ENCODE results near the gene DMRTC2. TPM values are rescaled to one million over a fixed set of nuclear protein-coding genes. Genes with fewer than 3 reads are reported as not detected.

Gene DMRTC2
- total and polyA plus RNA-seq, 9 of the 15 experiments (the other 6 are each of a cell fraction or from before 2014, with no cell fraction given), result 0.03 TPM; not detected in 8

- TF ChIP-seq NBN (IDR thresholded peaks at IDR 0.05; ENCODE audit: low read depth), result peak; percentile 88; the same call in 1 of the 2 replicates
- TF ChIP-seq FOXM1 (IDR thresholded peaks at IDR 0.05; ENCODE audit: low read depth), result no peak
- TF ChIP-seq FOXM1 (CRISPR knock-in tag; IDR thresholded peaks at IDR 0.05; ENCODE audit: low read depth), result no peak
- TF ChIP-seq POLR2AphosphoS2 (IDR thresholded peaks at IDR 0.05; ENCODE audit: low read length), result no peak
- no peak for TF ChIP-seq TFAM (CRISPR knock-in tag; conservative IDR thresholded peaks at IDR 0.05)
- TF ChIP-seq BCLAF1 (IDR thresholded peaks at IDR 0.05; ENCODE audit: borderline replicate concordance in 1 of 2, control insufficient read depth in 1 of 2, low read depth in 2 of 2, low read length in 1 of 2), result peak in 1 of 2 experiments; percentile 94; a peak in 2 of 4 replicates
- TF ChIP-seq HDAC2 (IDR thresholded peaks at IDR 0.05), result peak; percentile 99
- TF ChIP-seq CCNT2 (IDR thresholded peaks at IDR 0.05; ENCODE audit: borderline replicate concordance, extremely low read depth, insufficient read length, low read depth, low read length), result peak; percentile 96
- 0 out of 4 replicates have a peak, but pooled peaks of 1 of the 2 experiments have one; percentile 55 for TF ChIP-seq FOXK2 (conservative IDR thresholded peaks at IDR 0.05 in 1 of 2, IDR thresholded peaks at IDR 0.05 in 1 of 2; ENCODE audit: low read depth in 2 of 2)
- no peak for TF ChIP-seq BRCA1 (IDR thresholded peaks at IDR 0.05)
- no peak for TF ChIP-seq BRCA1 (CRISPR knock-in tag; IDR thresholded peaks at IDR 0.05)
- TF ChIP-seq RFX7 (CRISPR knock-in tag; IDR thresholded peaks at IDR 0.05), result no peak
- 0 out of 4 replicates have a peak, but pooled peaks of 1 of the 2 experiments have one; percentile 3 for TF ChIP-seq MLX (CRISPR knock-in tag; conservative IDR thresholded peaks at IDR 0.05)
- 0 out of 2 replicates have a peak, but pooled peaks have one; percentile 13 for TF ChIP-seq HLTF (IDR thresholded peaks at IDR 0.05)
- TF ChIP-seq ZNF133 (CRISPR knock-in tag; IDR thresholded peaks at IDR 0.05), result no peak
- TF ChIP-seq FOSL1 (tag; conservative IDR thresholded peaks at IDR 0.05), result peak; percentile 58
- 0 out of 6 replicates have a peak, but pooled peaks of 1 of the 3 experiments have one; percentile 8 for TF ChIP-seq CTCF (IDR thresholded peaks at IDR 0.05 in 2 of 3, conservative IDR thresholded peaks at IDR 0.05 in 1 of 3; ENCODE audit: insufficient read depth in 2 of 3, low read depth in 1 of 3, low read length in 3 of 3)
- 0 out of 2 replicates have a peak, but pooled peaks have one; percentile 53 for TF ChIP-seq ZFPM2 (CRISPR knock-in tag; IDR thresholded peaks at IDR 0.05)
- TF ChIP-seq L3MBTL2 (IDR thresholded peaks at IDR 0.05), result no peak; the same call in 1 of the 2 replicates
- no peak for TF ChIP-seq PCBP1 (IDR thresholded peaks at IDR 0.05; ENCODE audit: low read depth, low read length, poor library complexity, severe bottlenecking)
- TF ChIP-seq TARDBP (IDR thresholded peaks at IDR 0.05), result no peak
- no peak for TF ChIP-seq MAFK (IDR thresholded peaks at IDR 0.05; ENCODE audit: low read length)
These were observed 39.2 kb downstream of the DMRTC2 start (continued) for GRCh38 chr19:41883821-41884733.
